Ectodermal cell (in vitro differentiated cells): ENCODE measurements around the gene TIPRL.
"Not testable (repeated sequence)": the region's sequence is repeated elsewhere in the genome, so short reads cannot be mapped to it uniquely, and the experiment has no call there.

ENCODE experiments used
- H3K27ac ChIP-seq: 2 replicates; pipeline ENCODE4 v1.7.0; 2013; ENCODE audit warnings: mild to moderate bottlenecking, low read depth, low read length; ENCODE audit not compliant: insufficient read depth, poor library complexity, severe bottlenecking
- H3K27me3 ChIP-seq: 2 replicates; pipeline ENCODE4 v1.7.0; 2013; ENCODE audit warnings: mild to moderate bottlenecking, low read length; ENCODE audit not compliant: insufficient read depth, control insufficient read depth, poor library complexity, severe bottlenecking
- H3K36me3 ChIP-seq: one replicate; pipeline ENCODE4 v1.7.0; 2013; ENCODE audit warnings: low read length; ENCODE audit not compliant: control insufficient read depth, insufficient read depth
- H3K4me1 ChIP-seq: one replicate; pipeline ENCODE4 v1.7.0; 2013; ENCODE audit warnings: low read length; ENCODE audit not compliant: control insufficient read depth, insufficient read depth
- H3K4me3 ChIP-seq: 2 replicates; pipeline ENCODE4 v1.7.0; 2013; ENCODE audit warnings: low read depth, low read length, control low read depth; ENCODE audit not compliant: insufficient read depth
- H3K9me3 ChIP-seq: 2 replicates; pipeline ENCODE4 v1.7.0; 2013; ENCODE audit warnings: mild to moderate bottlenecking, low read length, moderate library complexity; ENCODE audit not compliant: control insufficient read depth
- WGBS, 2 experiments: methylation state at CpG; one replicate each; pipeline ENCODE4 v1.1.7; 2013; ENCODE audit warnings: missing lambda C conversion rate in 2 of 2; 5-methylcytosine and 5-hydroxymethylcytosine counted together

The TIPRL gene

GRCh38 chr1:168179438-168180147, 831 bp downstream of the TIPRL start:
- peak overlapping the region; percentile 94 for H3K4me3 ChIP-seq
- 13% methylated on average over 20 of the region's 20 CpGs for WGBS, 2 experiments
- H3K9me3 ChIP-seq, result no peaks in the 10 kb centered on the region
- no peaks in the 10 kb centered on the region for H3K27me3 ChIP-seq
- peaks cover 6% of the 10 kb centered on the region for H3K4me1 ChIP-seq
- H3K27ac ChIP-seq, result peak overlapping the region; percentile 92
- H3K36me3 ChIP-seq, result no peaks in the 10 kb centered on the region

DNA sequence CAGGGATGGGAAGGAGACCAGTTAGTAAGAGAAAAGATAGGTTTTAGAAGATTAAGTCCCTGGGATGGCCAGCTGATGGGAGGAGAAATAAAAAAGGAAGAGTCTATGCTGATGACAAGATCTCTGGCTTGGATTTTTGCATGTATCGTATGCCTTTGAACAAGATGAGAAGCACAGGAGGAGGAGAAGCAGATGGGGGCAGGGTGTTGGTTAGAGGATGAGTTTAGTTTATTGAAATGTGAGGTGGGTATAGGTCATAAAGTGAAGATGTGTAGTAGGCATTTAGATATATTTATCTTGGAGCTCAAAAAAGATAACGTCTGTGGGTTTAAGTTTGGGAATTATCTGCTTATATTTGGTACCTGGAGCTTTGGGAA, 1.4 kb downstream of the TIPRL start:
- Histone ChIP-seq H3K9me3 (no peaks in the 10 kb centered on the region), H3K4me1 (peaks cover 6% of the 10 kb centered on the region), H3K27me3 (no peaks in the 10 kb centered on the region), H3K36me3 (no peaks in the 10 kb centered on the region), H3K4me3 (peak overlapping the region; percentile 94), H3K27ac (no peak overlapping the region)
- WGBS, 2 experiments, result 79 to 82% methylated on average over 2 of the region's 2 CpGs

DNA sequence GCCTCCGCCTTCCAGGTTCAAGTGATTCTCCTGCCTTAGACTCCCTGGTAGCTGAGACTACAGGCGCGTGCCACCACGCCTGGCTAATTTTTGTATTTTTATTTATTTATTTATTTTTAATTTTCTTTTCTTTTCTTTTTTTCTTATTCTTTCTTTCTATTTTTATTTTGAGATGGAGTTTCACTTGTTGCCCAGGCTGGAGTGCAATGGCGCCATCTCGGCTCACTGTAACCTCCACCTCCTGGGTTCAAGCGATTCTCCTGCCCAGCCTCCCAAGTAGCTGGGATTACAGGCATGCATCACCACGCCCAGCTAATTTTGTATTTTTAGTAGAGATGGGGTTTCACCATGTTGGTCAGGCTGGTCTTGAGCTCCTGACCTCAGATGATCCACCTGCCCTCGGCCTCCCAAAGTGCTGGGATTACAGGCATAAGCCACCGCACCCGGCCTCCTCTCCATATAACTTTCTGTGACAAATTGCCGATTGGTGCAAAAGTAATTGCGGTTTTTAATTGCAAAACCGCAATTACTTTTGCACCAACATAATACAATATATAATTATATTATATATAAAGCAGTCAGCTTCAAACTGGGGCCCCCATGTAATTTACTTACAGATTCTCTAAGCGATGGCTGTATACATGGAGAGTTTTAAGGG, 2.4 kb downstream of the TIPRL start:
- not testable (repeated sequence) for H3K9me3 ChIP-seq, H3K36me3 ChIP-seq, H3K27ac ChIP-seq, H3K4me3 ChIP-seq, H3K27me3 ChIP-seq, H3K4me1 ChIP-seq
- 95 to 99% methylated on average over 9 to 11 of the region's 15 CpGs for WGBS, 2 experiments

DNA sequence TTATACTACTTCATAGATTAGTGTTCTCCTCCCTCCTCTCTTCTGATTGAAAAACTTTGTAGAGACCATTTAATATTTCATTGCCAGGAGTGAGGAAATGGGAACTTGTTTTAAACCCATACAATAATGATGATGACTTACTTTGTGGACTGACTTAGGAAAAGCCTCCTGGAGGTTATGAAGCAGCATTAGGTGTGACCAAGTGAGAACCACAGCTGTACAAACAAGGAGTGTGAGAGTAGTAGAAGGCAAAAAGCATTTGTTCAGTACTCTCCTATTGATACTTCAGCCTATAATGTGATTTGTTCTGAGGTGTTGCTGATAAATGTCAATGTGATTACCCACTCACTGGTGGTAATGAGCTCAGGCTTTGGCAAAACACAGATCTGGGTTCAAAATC, 8.4 kb downstream of the TIPRL start:
- H3K36me3 ChIP-seq, result peaks cover 4% of the 10 kb centered on the region
- no peak overlapping the region for H3K27ac ChIP-seq
- H3K4me1 ChIP-seq, result no peaks in the 10 kb centered on the region
- H3K27me3 ChIP-seq, result no peaks in the 10 kb centered on the region
- no peak overlapping the region for H3K4me3 ChIP-seq
- H3K9me3 ChIP-seq, result no peaks in the 10 kb centered on the region

DNA sequence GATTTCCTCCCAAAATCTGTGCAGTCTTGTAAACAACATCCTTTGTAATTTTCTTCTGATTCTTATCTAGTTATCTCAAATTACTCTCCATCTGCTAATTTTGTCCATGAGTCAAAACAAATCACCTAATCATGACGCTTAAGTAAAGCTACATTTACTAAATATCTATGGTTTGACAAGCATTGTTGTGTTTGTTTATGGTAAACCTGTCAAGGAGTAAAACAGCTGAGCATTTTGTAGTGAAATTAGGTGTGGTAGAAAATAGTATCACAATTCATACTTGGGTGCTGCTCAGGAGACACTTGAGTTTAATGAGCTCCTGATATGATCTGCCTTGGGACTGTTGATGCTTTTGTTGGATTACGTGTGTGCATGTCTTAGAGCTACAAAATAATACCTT, 11.6 kb downstream of the TIPRL start:
- Histone ChIP-seq H3K9me3 (no peaks in the 10 kb centered on the region), H3K36me3 (peaks cover 4% of the 10 kb centered on the region)

GRCh38 chr1:168195199-168196135, 16.7 kb downstream of the TIPRL start:
- H3K36me3 ChIP-seq, result peaks cover 6% of the 10 kb centered on the region
- 89 to 96% methylated on average over 4 of the region's 4 CpGs for whole genome bisulfite sequencing, 2 experiments
- no peaks in the 10 kb centered on the region for H3K4me1 ChIP-seq
- H3K27ac ChIP-seq, result no peak overlapping the region
- no peaks in the 10 kb centered on the region for H3K27me3 ChIP-seq
- no peaks in the 10 kb centered on the region for H3K9me3 ChIP-seq
- H3K4me3 ChIP-seq, result no peak overlapping the region

More for the DNA sequence above, 11.6 kb downstream of the TIPRL start:
- no peaks in the 10 kb centered on the region for H3K27me3 ChIP-seq
- H3K4me1 ChIP-seq, result no peaks in the 10 kb centered on the region
- 100% methylated on average over 1 to 2 of the region's 2 CpGs for WGBS, 2 experiments
- no peak overlapping the region for H3K27ac ChIP-seq
- H3K4me3 ChIP-seq, result no peak overlapping the region

- 67 to 100% methylated on average over 2 to 3 of the region's 3 CpGs for WGBS, 2 experiments
- Histone ChIP-seq H3K27me3 (no peaks in the 10 kb centered on the region), H3K36me3 (peaks cover 2% of the 10 kb centered on the region), H3K4me1 (no peaks in the 10 kb centered on the region), H3K4me3 (no peak overlapping the region), H3K27ac (no peak overlapping the region), H3K9me3 (no peaks in the 10 kb centered on the region)
These were observed 20.3 kb downstream of the TIPRL start for GRCh38 chr1:168199056-168199455.

DNA sequence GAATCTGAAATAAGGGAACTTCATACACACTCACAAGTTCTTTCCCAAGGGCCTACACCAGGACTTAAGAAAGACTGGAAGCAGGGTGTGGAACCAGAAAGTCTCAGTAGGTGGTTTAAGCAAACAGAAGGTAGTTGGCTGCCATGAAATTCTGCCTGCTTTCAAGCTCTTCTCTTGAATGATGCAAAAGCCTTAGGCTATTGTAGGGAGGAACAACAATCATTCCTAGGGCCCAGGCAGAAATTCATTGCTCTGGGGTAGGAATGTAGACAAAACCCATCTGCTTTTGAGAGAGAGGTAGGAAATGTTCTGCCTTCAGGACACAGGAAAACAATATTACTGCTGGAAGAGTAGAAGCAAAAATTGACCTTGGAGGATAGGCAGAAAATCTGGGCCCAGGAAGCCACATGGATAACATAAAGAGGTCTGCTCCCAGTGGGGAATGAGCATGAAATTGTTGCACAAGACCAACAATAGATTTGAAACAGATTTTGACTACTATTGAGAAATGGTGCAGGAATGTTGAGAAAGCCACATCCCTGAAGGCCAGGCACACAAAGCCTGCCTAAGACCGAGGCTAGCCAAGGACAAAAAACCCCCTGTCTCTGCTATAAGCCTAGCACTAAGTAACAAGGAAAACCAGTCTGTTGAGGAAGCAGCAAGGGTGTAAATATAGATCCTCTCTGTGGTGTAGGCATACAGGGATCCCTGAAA, 24.3 kb downstream of the TIPRL start:
- no peaks in the 10 kb centered on the region for H3K4me1 ChIP-seq
- peaks cover 2% of the 10 kb centered on the region for H3K36me3 ChIP-seq
- 95 to 100% methylated on average over 1 of the region's 1 CpG for WGBS, 2 experiments
- peaks cover 4% of the 10 kb centered on the region for H3K9me3 ChIP-seq
- no peaks in the 10 kb centered on the region for H3K27me3 ChIP-seq
- H3K27ac ChIP-seq, result no peak overlapping the region
- no peak overlapping the region for H3K4me3 ChIP-seq

DNA sequence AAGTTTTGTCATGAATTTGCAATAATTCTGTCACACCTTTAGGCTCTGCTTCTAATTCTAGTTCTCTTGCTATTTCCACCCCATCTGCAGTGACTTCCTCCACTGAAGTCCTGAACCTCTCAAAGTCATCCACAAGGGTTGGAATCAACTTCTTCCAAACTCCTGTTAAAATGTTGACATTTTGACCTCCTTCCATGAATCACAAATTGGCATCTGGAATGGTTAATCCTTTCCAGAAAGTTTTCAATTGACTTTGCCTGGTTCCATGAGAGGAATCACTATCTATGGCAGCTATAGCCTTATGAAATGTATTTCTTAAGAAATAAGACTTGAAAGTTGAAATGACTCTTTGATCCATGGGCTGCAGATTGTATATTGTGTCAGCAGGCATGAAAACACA, 27.3 kb downstream of the TIPRL start:
- no peaks in the 10 kb centered on the region for H3K36me3 ChIP-seq
- peaks cover 4% of the 10 kb centered on the region for H3K9me3 ChIP-seq
- H3K27me3 ChIP-seq, result no peaks in the 10 kb centered on the region
- H3K4me1 ChIP-seq, result no peaks in the 10 kb centered on the region
- H3K27ac ChIP-seq, result no peak overlapping the region
- H3K4me3 ChIP-seq, result no peak overlapping the region

- WGBS, 2 experiments, result 82 to 87% methylated on average over 24 to 25 of the region's 34 CpGs
- not testable (repeated sequence) for H3K4me1 ChIP-seq, H3K4me3 ChIP-seq, H3K27me3 ChIP-seq, H3K27ac ChIP-seq, H3K36me3 ChIP-seq, H3K9me3 ChIP-seq
These were observed 28.9 kb downstream of the TIPRL start for GRCh38 chr1:168207673-168208072.
